Suppressor macrophage treated with lipopolysaccharide for 4 hours (primary cell): ENCODE measurements around the gene C16orf87.

Source experiments
- DNase-seq: peaks from one replicate; pipeline ENCODE4 v3.0.0-alpha.2; 2020

The C16orf87 gene

DNA sequence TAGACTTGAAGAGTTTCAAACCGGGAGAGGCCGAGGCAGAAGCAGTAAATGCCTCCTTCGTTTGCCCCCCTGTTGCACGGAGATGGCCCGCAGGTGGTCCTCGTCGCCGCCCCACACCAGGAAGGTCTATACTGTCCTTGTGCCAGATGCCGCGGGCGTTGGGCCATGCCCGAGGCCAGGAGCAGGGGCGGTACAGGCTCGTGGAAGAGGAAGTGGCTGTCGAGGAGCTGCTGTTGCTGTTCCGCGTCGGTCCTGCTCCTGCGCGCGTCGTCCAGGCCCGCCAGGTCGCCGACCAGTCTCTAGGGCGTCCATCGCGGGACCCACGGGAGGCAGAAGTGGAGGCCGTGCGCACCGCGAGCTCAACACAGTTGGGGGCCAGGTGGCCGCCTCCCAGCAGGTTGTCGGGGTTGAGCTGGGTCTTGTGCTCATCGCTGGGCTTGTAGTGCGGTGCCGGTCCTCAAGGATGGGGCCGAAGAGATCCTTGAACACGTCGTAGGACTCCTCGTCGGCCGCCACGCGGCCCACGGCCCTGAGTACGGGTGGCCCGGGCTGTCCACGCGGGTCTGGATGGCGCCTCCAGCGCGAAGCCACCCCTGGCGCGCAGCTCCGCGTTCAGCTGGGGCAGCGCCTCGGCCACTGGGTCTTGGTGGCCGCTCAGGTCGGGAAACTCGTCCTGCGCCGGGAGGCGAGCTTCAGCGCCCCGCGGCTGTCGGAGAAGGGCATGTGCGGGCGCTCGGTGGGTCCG lies 13.1 kb upstream of the C16orf87 start:
- DNase-seq = no peak

- DNase-seq = no peak
Measured at GRCh38 chr16:46842192-46842895, 11.4 kb upstream of the C16orf87 start.

GRCh38 chr16:46839986-46840443 lies 9.0 kb upstream of the C16orf87 start:
- no peak for DNase-seq

- DNase-seq = peak; percentile 70
Measured at GRCh38 chr16:46836534-46837530, 5.9 kb upstream of the C16orf87 start.

DNA sequence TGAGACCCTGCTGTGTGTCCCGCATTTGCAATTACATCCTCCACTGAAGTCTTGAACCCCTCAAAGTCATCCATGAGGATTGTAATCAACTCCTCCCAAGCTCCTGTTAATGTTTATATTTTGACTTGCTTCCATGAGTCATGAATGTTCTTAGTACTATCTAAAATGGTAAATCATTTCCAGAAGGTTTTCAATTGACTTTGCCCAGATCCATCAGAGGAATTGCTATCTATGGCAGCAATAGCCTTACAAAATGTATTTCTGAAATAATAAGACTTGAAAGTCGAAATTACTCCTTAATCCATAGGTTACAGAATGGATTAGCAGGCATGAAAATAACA lies 2.5 kb upstream of the C16orf87 start:
- no peak for DNase-seq

DNA sequence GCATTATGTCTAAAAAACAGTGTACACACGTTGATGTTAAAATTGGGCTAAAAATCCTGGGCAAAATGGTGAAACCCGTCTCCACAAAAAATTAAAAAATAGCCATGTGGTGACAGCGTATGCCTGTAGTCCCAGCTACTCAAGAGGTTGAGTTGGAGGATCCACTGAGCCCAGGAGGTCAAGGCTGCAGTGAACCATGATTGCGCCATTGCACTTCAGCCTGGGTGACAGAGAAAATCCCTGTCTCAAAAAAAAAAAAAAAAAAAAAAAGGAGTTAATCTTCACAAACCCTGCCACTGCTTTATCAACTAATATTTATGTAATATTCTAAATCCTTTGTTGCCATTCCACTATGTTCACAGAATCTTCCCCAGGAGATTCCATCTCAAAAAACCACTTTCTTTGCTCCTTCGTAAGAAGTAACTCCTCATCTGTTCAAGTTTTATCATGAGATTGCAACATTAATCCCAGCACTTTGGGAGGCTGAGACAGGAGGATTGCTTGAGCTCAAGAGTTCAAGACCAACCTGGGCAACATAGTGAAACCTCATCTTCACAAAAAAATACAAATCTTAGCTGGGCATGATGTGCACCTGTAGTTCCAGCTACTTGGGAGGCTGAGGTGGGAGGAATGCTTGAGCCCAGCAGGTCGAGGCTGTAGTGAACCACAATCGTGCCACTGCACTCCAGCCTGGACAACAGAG lies 1.9 kb upstream of the C16orf87 start:
- DNase-seq = no peak

GRCh38 chr16:46830417-46830901 lies 521 bp downstream of the C16orf87 start:
- peak; percentile 47 for DNase-seq

GRCh38 chr16:46828943-46829342 lies 2.0 kb downstream of the C16orf87 start:
- DNase-seq = no peak

DNA sequence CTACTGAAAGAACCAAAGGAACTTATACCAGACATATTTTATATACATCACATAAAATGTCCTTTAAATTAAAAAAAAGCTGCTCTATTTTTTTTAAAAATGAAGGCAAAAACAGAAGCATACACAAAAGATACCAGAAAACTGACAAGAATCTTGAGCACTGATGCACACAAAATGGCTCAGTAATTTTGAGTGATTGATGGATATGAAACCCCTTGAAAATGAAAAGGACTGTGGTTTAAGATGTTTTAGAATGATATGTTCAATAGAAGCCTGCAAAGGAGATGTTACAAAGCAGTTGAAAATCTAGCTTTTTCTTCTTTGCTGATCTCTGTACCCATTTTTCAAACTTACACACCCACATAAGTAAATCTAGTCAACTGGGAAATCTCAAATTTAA lies 2.7 kb downstream of the C16orf87 start:
- DNase-seq = no peak

GRCh38 chr16:46826631-46827030 lies 4.3 kb downstream of the C16orf87 start:
- no peak for DNase-seq

GRCh38 chr16:46822270-46822669 lies 8.7 kb downstream of the C16orf87 start:
- peak; percentile 9 for DNase-seq

- DNase-seq = no peak
Measured at GRCh38 chr16:46817961-46818360, 13.0 kb downstream of the C16orf87 start.

DNA sequence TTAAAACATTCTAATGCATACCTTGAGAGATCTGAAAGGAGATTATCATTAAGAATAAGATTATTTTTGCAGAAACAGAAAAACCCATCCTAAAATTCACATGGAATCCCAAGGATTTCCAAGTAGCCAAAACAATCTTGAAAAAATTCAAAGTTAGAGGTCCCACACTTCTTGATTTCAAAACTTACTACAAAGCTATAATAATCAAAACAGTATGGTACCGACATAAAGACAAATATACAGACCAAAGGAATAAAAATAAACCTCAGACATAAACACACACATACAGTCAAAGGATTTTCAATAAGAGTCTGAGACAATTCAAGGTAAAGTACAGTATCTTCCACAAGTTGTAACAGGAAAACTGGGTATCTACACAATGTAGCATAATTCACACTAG lies 16.2 kb downstream of the C16orf87 start:
- no peak for DNase-seq

GRCh38 chr16:46813611-46814010 lies 17.4 kb downstream of the C16orf87 start:
- no peak for DNase-seq

- DNase-seq = no peak
Measured at GRCh38 chr16:46812781-46813540, 18.0 kb downstream of the C16orf87 start.

- no peak for DNase-seq
Measured at GRCh38 chr16:46811682-46812081, 19.3 kb downstream of the C16orf87 start.

- no peak for DNase-seq
Measured at GRCh38 chr16:46808997-46809396, 22.0 kb downstream of the C16orf87 start.

DNA sequence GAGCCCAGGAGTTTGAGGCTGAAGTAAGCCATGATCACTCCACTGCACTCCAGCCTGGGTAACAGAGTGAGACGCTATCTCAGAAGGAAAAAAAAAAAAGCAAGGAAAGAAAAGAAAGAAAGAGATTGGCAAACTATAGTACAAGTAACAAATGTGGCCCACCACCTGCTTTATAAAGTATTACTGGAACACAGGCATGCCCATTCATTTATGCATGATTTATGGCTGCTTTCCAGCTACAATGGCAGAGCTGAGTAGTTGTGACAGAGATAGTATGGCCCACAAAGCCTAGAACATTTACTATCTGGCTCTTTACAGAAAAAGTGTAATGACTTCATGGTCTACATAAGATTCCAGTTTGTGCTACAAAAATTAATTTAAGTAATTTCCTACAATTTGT lies 23.6 kb downstream of the C16orf87 start:
- DNase-seq = no peak

- no peak for DNase-seq
Measured at GRCh38 chr16:46803373-46803772, 27.6 kb downstream of the C16orf87 start.

DNA sequence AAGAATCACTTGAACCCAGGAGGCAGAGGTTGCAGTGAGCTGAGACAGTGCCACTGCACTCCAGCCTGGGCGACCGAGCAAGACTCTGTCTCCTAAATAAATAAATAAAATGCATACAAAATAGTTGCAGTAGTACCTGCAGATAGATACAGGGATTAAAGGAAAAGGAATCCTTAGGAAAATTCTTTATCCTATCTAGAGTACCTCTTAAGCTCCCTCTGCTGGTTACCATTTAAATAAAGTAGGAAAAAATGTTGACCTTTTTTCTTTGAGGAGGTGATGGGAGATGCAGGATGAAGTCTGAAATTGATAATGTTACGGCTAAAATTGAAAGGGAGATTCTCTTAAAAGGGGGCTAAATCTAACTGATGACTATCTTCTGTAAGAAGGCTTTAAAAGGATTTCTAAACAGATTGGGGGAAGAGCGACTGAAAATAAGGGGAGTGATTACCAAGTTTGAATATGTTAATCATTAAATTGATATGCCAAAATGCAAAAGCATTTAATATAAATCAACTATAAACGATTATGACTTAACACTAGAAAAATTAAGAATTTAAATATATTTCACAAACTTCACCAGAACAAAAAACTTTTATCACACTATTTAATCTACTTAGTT lies 29.4 kb downstream of the C16orf87 start:
- DNase-seq = peak; percentile 34

DNA sequence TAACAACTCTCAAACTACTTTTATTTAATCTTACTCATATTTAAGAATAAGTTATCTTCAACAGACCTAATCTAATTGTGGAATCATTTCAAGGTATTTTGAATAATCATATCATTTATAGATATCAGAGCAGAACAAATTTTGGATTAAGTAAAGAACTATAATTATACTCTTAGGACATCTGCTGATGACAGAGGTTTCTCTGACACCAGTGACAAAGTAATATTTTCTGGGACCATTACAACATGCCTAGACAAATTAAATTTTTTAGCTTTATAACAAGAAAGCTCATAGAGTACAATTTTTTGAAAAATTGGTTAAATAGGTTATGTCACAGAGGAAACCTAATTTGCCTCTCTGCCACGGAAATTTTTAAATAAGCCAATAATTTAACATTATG lies 30.5 kb downstream of the C16orf87 start:
- DNase-seq = no peak
